Measurements from ENCODE around the gene LHX4.

The LHX4 gene

GRCh38 chr1:180259431-180260338 is 29.6 kb downstream of the LHX4 start:
- DNase-seq = no peak

GRCh38 chr1:180260541-180260940 is 30.5 kb downstream of the LHX4 start:
- DNase-seq = no peak

DNA sequence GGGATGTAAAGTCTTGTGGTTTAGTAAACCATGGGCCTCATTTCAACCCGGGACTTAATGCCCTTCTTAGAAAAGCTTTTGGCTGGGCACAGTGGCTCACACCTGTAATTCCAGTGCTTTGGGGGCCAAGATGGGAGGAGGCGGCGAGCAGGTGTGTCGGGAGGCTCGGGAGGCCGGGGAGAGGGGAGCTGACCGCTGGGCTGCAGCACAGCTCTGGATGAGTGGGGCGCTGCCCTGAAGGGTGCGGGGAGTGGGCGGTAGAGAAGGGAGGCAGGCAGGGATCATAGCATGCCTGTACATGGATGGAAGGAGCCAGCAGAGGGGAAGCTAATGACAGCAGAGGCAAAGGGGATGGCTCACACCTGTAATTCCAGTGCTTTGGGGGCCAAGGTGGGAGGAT is 31.0 kb downstream of the LHX4 start:
- no peak for DNase-seq

DNA sequence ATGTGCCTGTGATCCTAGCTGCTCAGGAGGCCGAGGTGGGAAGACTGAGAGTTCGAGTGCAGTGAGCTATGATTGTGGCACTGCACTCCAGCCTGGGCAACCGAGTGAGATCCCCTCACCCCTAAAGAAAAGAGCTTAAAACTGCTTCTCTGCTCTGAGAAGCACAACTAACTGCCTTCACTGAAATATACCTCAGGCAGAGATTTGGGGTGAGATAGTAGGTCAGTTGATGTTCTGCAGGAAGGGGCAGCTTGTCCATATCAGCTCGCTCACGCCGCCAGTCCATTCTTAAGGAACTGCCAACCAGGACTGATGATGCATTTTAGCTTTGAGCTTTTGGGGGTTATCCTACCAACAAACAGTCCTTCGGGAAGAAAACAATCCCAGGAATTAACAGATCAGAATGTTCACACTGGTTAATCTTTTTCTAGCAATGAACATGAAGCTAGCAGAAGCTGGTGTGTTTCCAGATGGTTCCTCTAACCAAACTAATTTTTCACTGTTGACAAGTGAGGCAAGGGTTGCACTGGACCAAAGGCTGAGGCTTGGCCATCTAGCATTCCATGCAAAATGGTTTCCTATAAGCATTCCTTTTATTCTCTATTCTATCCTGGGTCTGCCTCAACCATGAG is 31.6 kb downstream of the LHX4 start:
- no peak for DNase-seq

- DNase-seq = no peak
Measured at GRCh38 chr1:180262628-180263488, 32.8 kb downstream of the LHX4 start.

- no peak for DNase-seq
Measured at GRCh38 chr1:180264595-180264994, 34.5 kb downstream of the LHX4 start.

DNA sequence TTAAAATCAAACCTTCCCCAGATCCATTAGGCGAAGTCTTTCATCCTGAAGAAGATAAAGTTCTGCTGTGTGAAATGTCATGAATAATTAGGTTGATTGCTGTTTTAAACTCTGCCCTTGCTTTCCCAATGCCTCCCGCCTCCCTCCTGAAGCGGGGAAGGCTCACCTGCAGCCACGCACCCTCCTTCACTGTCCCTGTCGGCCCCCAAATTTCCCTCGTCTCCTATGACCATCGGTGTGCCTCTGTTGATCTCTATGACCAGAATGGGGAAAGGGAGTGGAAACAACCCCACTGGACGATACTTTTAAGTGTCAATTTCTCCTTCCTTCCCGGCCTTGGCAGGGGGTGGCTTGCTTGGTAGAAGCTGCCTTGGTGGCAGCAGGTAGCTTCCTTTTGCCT is 35.1 kb downstream of the LHX4 start:
- no peak for DNase-seq

GRCh38 chr1:180265871-180266270 is 35.8 kb downstream of the LHX4 start:
- DNase-seq = no peak

DNA sequence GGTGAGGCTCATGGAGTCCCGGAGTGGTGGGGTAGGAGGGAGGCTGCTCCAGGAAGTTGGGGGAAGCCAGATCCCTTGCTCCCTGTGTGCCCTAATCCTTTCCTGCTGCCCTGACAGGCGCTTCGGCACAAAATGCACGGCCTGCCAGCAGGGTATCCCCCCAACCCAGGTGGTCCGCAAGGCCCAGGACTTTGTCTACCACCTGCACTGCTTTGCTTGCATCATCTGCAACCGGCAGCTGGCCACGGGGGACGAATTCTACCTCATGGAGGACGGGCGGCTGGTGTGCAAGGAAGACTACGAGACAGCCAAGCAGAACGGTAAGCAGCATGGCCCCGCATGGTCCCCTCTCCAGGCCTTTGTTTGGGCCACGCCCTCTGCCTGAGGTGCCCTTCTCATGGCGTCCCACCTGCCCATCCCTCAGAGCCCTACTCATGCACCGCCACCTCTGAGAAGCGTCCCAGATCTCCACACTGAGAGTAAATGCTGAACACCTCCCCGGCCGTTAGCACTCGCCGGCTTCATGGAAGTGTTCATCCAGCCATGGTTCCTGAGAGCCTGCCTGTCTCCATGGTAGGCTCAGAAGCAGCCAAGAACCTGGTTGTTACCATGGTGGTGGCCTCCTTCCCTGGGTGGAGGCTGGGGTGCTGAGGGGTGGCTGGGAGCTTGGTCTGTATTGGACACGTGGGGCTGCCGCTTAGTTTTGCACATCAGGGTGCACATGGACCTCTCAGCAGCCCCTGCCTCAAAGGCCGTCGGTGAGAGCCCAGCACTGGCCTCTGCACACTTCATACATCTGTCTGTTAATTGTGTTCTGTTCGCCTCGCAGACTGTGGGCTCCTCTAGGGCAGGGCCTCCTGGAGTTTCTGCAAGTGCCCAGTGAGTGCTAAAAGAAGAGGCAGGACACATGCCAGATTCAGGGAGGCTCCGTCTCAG is 36.5 kb downstream of the LHX4 start:
- no peak for DNase-seq

GRCh38 chr1:180267211-180267561 is 37.1 kb downstream of the LHX4 start:
- DNase-seq = no peak

GRCh38 chr1:180267761-180268555 is 37.9 kb downstream of the LHX4 start:
- DNase-seq = no peak

GRCh38 chr1:180268556-180269075 is 38.6 kb downstream of the LHX4 start:
- no peak for DNase-seq

- no peak for DNase-seq
Measured at GRCh38 chr1:180269645-180270529, 39.8 kb downstream of the LHX4 start.

- DNase-seq = no peak
Measured at GRCh38 chr1:180270530-180271271, 40.6 kb downstream of the LHX4 start.

DNA sequence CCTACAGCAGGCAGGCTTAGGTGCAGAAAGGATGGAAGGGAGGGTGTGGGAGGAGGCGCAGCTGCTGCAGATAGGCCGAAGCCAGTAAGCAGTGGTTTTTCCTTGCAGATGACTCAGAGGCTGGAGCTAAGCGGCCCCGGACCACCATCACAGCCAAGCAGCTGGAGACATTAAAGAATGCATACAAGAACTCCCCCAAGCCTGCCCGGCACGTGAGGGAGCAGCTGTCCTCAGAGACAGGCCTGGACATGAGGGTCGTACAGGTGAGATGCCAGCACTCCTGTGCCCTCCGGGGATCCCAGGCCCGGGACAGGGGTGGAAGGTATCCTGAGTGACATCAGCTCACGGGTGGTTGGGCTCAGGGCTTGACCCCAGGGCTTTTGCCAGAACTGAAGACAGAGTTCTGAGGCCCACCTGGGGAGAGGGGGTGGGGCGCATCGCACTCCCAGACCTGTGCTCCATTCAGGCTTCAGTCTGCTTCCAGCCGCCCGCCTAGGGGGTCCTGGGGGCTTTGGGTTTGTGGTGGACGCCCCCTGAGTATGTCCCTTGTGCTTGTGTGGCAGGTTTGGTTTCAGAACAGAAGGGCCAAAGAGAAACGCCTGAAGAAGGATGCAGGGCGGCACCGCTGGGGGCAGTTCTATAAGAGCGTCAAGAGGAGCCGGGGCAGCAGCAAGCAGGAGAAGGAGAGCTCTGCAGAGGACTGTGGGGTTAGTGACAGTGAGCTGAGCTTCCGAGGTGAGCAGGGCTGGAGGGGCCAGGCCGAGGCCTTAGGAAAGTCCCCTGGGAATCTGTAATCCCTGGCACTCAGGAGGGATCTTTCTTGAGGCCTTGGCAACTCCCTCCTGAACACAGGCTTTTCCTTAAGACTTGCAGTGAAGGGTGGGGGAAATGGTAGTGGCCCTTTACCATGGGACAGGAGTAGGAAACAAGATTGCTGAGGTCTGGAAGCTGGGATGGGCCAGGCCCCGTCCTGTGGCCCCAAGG is 41.5 kb downstream of the LHX4 start:
- no peak for DNase-seq

- DNase-seq = no peak
Measured at GRCh38 chr1:180272395-180272794, 42.3 kb downstream of the LHX4 start.

GRCh38 chr1:180273066-180273465 is 43.0 kb downstream of the LHX4 start:
- no peak for DNase-seq

GRCh38 chr1:180274221-180274620 is 44.2 kb downstream of the LHX4 start:
- no peak for DNase-seq

Measured in activated naive CD4-positive, alpha-beta T cell treated with anti-CD3 and anti-CD28 coated beads, Interleukin-2, amount 50 U/mL, for 16 hours (primary cell).